NCI-H1436 treated with DMSO at 0.1 percent for 48 hours (cell line): Measurements from ENCODE around the gene PLCH1.

Experiments
- DNase-seq: peaks from one replicate; lab custom pipeline; 2025; lab: John Stamatoyannopoulos, UW

The PLCH1 gene

GRCh38 chr3:155342344-155342743, 402.5 kb downstream of the PLCH1 start:
- no peak for DNase-seq

GRCh38 chr3:155339052-155339451, 405.8 kb downstream of the PLCH1 start:
- DNase-seq, result no peak

GRCh38 chr3:155335724-155336354, 409.0 kb downstream of the PLCH1 start:
- DNase-seq, result no peak

GRCh38 chr3:155334914-155335723, 409.8 kb downstream of the PLCH1 start:
- DNase-seq, result no peak

GRCh38 chr3:155334215-155334913, 410.5 kb downstream of the PLCH1 start:
- no peak for DNase-seq

GRCh38 chr3:155332716-155333115, 412.2 kb downstream of the PLCH1 start:
- no peak for DNase-seq

- DNase-seq, result no peak
Measured at GRCh38 chr3:155331078-155331477, 413.8 kb downstream of the PLCH1 start.

GRCh38 chr3:155330370-155330769, 414.5 kb downstream of the PLCH1 start:
- DNase-seq, result no peak

- DNase-seq, result no peak
Measured at GRCh38 chr3:155329513-155330048, 415.3 kb downstream of the PLCH1 start.

GRCh38 chr3:155327871-155328270, 417.0 kb downstream of the PLCH1 start:
- DNase-seq, result no peak

- DNase-seq, result no peak
Measured at GRCh38 chr3:155327430-155327829, 417.4 kb downstream of the PLCH1 start.

- no peak for DNase-seq
Measured at GRCh38 chr3:155326901-155327300, 418.0 kb downstream of the PLCH1 start.

- no peak for DNase-seq
Measured at GRCh38 chr3:155326244-155326643, 418.6 kb downstream of the PLCH1 start.
